GM20431 (cell line): ENCODE measurements around the gene CRYM.

Source experiments
- in situ Hi-C: fragments of 300-500 bp; cut with MseI, MboI; formaldehyde crosslinking; loops from one replicate; pipeline ENCODE4 v1.15.0; 2020; ENCODE audit warnings: low sequenced_read_pairs; ENCODE audit not compliant: unreplicated experiment

Gene CRYM

DNA sequence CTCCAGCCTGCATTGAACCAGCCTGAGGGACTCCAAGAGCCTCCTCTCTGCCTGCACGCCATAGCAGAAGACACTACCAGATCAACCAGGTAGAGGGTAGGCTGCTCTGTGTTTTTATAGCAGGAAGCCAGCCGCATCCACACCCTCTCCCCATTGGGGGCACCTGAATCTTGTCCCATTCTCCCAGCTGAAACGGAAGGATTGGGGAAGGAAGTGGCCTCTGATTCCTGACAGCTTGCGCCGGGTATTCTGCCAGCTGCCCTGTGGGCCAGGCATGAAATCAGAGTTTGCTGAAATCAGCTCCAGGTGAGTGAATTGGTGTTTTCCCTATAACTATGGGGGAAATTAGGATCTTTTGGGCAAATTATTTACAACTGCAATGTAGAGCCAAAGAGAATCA, 66.6 kb downstream of the CRYM start, which contains the start of gene ZP2:
ZP2 (minus strand) TSS at position 89 of the 400 bp plus-strand sequence; CDS start at position 62, 27 bp downstream.
- in situ Hi-C loops = no loop called here
